ENCODE results near the gene PRKCA.

DNA sequence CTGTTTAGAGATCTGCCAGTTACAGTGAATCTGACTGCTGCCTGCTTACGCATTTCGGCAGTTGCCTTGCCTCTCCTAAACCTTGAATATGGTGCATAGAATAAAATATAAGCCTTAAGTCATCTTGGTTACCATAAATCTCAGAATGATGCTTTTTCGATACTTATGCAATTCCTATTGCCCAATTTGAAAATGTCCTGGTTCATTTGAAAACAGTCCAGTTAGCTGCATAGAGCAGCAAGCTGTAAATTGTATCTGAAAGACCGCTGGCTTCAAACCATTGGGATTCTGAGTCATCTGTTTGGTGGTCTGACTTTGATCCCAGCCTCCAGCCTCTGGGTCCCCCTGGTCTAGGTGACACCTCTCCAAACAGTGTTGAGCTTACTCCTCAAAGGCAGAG lies 2.7 kb upstream of the PRKCA start:
- no peak for TF ChIP-seq HDAC2 (IDR thresholded peaks at IDR 0.05)
- no peak for TF ChIP-seq POLR2A (IDR thresholded peaks at IDR 0.05; ENCODE audit: low read length)
- no peak for TF ChIP-seq TP53 (CRISPR knock-in tag; IDR thresholded peaks at IDR 0.05)
- no peak for TF ChIP-seq POLR2AphosphoS2 (conservative IDR thresholded peaks at IDR 0.05; ENCODE audit: low read length)
